Gastroesophageal sphincter (tissue), 3 donors: ENCODE data around the gene SMIM15.

Experiments used
- EP300 ChIP-seq: sonication (generic); formaldehyde crosslinking; IDR thresholded peaks from one replicate; pipeline ENCODE4 v1.6.1; 2017; ENCODE audit warnings: antibody characterized with exemption, mild to moderate bottlenecking
- POLR2A ChIP-seq, 2 donors: fragments of 450-650 bp; IDR thresholded peaks; one replicate each; pipeline ENCODE4 v1.6.1; 2017; ENCODE audit warnings: antibody characterized with exemption in 2 of 2, mild to moderate bottlenecking in 2 of 2, moderate library complexity in 1 of 2
- POLR2AphosphoS5 ChIP-seq: sonication (generic); formaldehyde crosslinking; IDR thresholded peaks from one replicate; pipeline ENCODE4 v1.6.1; 2017; ENCODE audit warnings: antibody characterized with exemption
- TF ChIP-seq, protein P1 (sequence below), 4 experiments: fragments of 200-600 bp in 2 of 4; fragments of 450-650 bp in 2 of 4; sonication (generic) in 1 of 4; IDR thresholded peaks; one replicate each; pipeline ENCODE4 v1.5.1; 2017 to 2019; ENCODE audit warnings: antibody characterized with exemption in 4 of 4, mild to moderate bottlenecking in 2 of 4, moderate library complexity in 2 of 4

DNA sequence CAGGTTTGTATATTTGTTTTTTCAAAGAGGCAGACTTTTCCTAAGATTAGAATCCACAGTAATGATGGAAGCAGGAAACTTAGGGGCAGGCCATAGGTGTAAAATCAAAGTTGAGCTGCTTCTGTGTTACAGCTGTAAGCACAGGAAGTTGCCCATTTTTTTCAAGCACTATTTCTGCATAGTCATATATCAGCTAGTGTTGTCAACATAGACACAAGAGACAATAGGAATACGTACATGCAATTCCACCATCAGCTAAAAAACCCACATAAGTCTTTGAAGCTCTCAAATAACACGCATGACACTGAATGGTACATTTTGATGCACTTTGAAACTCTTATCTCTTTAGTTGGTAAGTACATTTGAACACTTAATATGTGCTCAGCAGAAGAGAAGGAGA, 20.2 kb upstream of the SMIM15 start:
- TF ChIP-seq, protein P1, sequence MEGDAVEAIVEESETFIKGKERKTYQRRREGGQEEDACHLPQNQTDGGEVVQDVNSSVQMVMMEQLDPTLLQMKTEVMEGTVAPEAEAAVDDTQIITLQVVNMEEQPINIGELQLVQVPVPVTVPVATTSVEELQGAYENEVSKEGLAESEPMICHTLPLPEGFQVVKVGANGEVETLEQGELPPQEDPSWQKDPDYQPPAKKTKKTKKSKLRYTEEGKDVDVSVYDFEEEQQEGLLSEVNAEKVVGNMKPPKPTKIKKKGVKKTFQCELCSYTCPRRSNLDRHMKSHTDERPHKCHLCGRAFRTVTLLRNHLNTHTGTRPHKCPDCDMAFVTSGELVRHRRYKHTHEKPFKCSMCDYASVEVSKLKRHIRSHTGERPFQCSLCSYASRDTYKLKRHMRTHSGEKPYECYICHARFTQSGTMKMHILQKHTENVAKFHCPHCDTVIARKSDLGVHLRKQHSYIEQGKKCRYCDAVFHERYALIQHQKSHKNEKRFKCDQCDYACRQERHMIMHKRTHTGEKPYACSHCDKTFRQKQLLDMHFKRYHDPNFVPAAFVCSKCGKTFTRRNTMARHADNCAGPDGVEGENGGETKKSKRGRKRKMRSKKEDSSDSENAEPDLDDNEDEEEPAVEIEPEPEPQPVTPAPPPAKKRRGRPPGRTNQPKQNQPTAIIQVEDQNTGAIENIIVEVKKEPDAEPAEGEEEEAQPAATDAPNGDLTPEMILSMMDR (IDR thresholded peaks at IDR 0.05) = no peak
- no peak for TF ChIP-seq POLR2A (IDR thresholded peaks at IDR 0.05)
- no peak for TF ChIP-seq EP300
- no peak for TF ChIP-seq POLR2AphosphoS5
